ENCODE data around the gene KCNT1.

Gene KCNT1

GRCh38 chr9:135769489-135770202, 67.7 kb downstream of the KCNT1 start:
- DNase-seq, result no peak

GRCh38 chr9:135770203-135770535, 68.2 kb downstream of the KCNT1 start:
- DNase-seq, result no peak

GRCh38 chr9:135770771-135771170, 68.8 kb downstream of the KCNT1 start:
- DNase-seq, result no peak

GRCh38 chr9:135771401-135772051, 69.5 kb downstream of the KCNT1 start:
- no peak for DNase-seq

- no peak for DNase-seq
Measured at GRCh38 chr9:135772056-135772646, 70.2 kb downstream of the KCNT1 start.

- DNase-seq, result no peak
Measured at GRCh38 chr9:135772702-135773493, 70.9 kb downstream of the KCNT1 start.

GRCh38 chr9:135773530-135774238, 71.7 kb downstream of the KCNT1 start:
- DNase-seq, result no peak

GRCh38 chr9:135774239-135774747, 72.3 kb downstream of the KCNT1 start:
- no peak for DNase-seq

GRCh38 chr9:135774794-135775525, 73.0 kb downstream of the KCNT1 start:
- DNase-seq, result no peak

GRCh38 chr9:135775911-135776310, 73.9 kb downstream of the KCNT1 start:
- DNase-seq, result no peak

- no peak for DNase-seq
Measured at GRCh38 chr9:135776893-135777622, 75.1 kb downstream of the KCNT1 start.

GRCh38 chr9:135777623-135778177, 75.7 kb downstream of the KCNT1 start:
- DNase-seq, result no peak

GRCh38 chr9:135778421-135778820, 76.4 kb downstream of the KCNT1 start:
- DNase-seq, result no peak

- no peak for DNase-seq
Measured at GRCh38 chr9:135779571-135779970, 77.6 kb downstream of the KCNT1 start.

GRCh38 chr9:135780086-135780485, 78.1 kb downstream of the KCNT1 start:
- no peak for DNase-seq

- no peak for DNase-seq
Measured at GRCh38 chr9:135780626-135781025, 78.6 kb downstream of the KCNT1 start.

- DNase-seq, result no peak
Measured at GRCh38 chr9:135782946-135783345, 81.0 kb downstream of the KCNT1 start.

GRCh38 chr9:135783540-135784245, 81.7 kb downstream of the KCNT1 start:
- no peak for DNase-seq

GRCh38 chr9:135785013-135785575, 83.1 kb downstream of the KCNT1 start:
- DNase-seq, result no peak

- no peak for DNase-seq
Measured at GRCh38 chr9:135786146-135786690, 84.2 kb downstream of the KCNT1 start.

All from stimulated activated CD4-positive, alpha-beta T cell treated with anti-CD3 and anti-CD28 coated beads, Interleukin-4, amount 100 ng/mL, for 4 hours (primary cell).